ENCODE results near the gene KCNK17.

The KCNK17 gene

DNA sequence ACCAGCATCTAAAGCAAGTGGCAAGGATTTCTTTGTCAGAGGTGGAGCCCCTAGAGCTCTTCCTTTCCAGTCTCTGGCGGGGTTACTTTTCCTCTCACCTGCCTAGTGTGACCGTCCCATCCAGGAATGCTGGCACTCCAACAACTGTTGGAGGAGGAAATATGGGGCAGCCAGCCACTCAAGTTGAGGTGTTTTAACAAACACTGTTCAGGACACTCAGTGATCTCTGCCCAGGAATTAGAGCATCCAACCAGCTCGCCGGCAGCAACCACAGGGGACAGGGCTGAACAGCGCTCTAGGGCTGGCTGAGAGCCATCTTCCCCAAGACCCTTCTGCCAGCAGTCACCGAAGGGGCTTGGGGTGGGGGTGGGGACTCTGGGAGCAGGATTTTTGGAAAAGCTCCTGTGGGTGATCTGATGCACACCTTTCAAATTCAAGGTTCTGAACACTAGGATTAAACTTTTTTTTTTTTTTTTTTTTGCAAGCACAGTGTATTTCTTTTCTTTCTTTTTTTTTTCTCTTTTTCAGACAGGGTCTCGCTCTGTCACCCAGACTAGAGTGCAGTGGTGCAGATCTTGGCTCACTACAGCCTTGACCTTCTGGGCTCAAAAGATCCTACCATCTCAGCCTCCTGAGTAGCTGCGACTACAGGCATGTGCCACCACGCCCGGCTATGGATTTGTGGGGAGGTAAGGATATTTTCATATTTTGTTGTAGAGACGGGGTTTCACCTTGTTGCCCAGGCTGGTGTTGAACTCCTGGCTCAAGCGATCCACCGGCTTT, 36.7 kb upstream of the KCNK17 start:
- TF ChIP-seq Cebpa-rat (IDR thresholded peaks at IDR 0.05) = no peak
- Histone ChIP-seq H4K20me1 (no peaks in the 10 kb centered on the region), H3K27me3 (no peaks in the 10 kb centered on the region), H3K36me3 (no peaks in the 10 kb centered on the region), H3K9me3 (replicated peaks in 1 of 11) (no peaks in the 10 kb centered on the region), H3K4me2 (peak overlapping the region in 9 of 11 experiments; percentile 3 to 78 (median 63); a peak in 16 of 22 replicates), H3K27ac (0 out of 22 replicates have a peak overlapping the region, but pooled peaks of 1 of the 11 experiments have one; percentile 2), H3K4me3 (no peak overlapping the region; a peak in 1 of 20 replicates), H3K9ac (peak overlapping the region in 1 of 11 experiments; percentile 34; a peak in 2 of 22 replicates), H3K4me1 (peaks cover 4 to 51% (median 41%) of the 10 kb centered on the region in 10 experiments; a peak in 19 of 20 replicates)

- Histone ChIP-seq H4K20me1 (no peaks in the 10 kb centered on the region), H3K9me3 (replicated peaks in 1 of 11) (peaks cover 0 to 8% (median 7%) of the 10 kb centered on the region in 11 experiments; a peak in 11 of 22 replicates), H3K4me3 (no peak overlapping the region), H3K27me3 (no peaks in the 10 kb centered on the region), H3K9ac (no peak overlapping the region), H3K36me3 (no peaks in the 10 kb centered on the region), H3K4me1 (peaks cover 11 to 72% (median 57%) of the 10 kb centered on the region in 10 experiments), H3K27ac (no peak overlapping the region), H3K4me2 (no peak overlapping the region)
- no peak for TF ChIP-seq Cebpa-rat (IDR thresholded peaks at IDR 0.05)
Observed at GRCh38 chr6:39348740-39349139, 34.5 kb upstream of the KCNK17 start.

GRCh38 chr6:39347906-39348585, 33.8 kb upstream of the KCNK17 start:
- no peaks in the 10 kb centered on the region for H3K27me3 ChIP-seq
- no peak overlapping the region for H3K4me3 ChIP-seq
- H3K27ac ChIP-seq = no peak overlapping the region; a peak in 1 of 22 replicates
- peak overlapping the region in 7 of 11 experiments; percentile 49 to 68 (median 56); a peak in 12 of 22 replicates for H3K4me2 ChIP-seq
- H3K9me3 ChIP-seq (replicated peaks in 1 of 11) = peaks cover 0 to 10% (median 8%) of the 10 kb centered on the region in 11 experiments; a peak in 11 of 22 replicates
- no peak for TF ChIP-seq Cebpa-rat (IDR thresholded peaks at IDR 0.05)
- H3K36me3 ChIP-seq = no peaks in the 10 kb centered on the region
- H3K9ac ChIP-seq = no peak overlapping the region
- H3K4me1 ChIP-seq = peaks cover 18 to 78% (median 64%) of the 10 kb centered on the region in 10 experiments
- H4K20me1 ChIP-seq = no peaks in the 10 kb centered on the region

- H3K27ac ChIP-seq = peak overlapping the region in 1 of 11 experiments; percentile 15; a peak in 2 of 22 replicates
- H3K4me3 ChIP-seq = no peak overlapping the region
- no peaks in the 10 kb centered on the region for H3K36me3 ChIP-seq
- H3K9me3 ChIP-seq (replicated peaks in 1 of 11) = peaks cover 0 to 10% (median 8%) of the 10 kb centered on the region in 11 experiments; a peak in 11 of 22 replicates
- peak overlapping the region in 9 of 11 experiments; percentile 9 to 68 (median 52); a peak in 17 of 22 replicates for H3K4me2 ChIP-seq
- no peak overlapping the region for H3K9ac ChIP-seq
- H3K27me3 ChIP-seq = no peaks in the 10 kb centered on the region
- H3K4me1 ChIP-seq = peaks cover 26 to 83% (median 70%) of the 10 kb centered on the region in 10 experiments
- no peak for TF ChIP-seq Cebpa-rat (IDR thresholded peaks at IDR 0.05)
- H4K20me1 ChIP-seq = no peaks in the 10 kb centered on the region
Observed at GRCh38 chr6:39347206-39347605, 33.0 kb upstream of the KCNK17 start.

DNA sequence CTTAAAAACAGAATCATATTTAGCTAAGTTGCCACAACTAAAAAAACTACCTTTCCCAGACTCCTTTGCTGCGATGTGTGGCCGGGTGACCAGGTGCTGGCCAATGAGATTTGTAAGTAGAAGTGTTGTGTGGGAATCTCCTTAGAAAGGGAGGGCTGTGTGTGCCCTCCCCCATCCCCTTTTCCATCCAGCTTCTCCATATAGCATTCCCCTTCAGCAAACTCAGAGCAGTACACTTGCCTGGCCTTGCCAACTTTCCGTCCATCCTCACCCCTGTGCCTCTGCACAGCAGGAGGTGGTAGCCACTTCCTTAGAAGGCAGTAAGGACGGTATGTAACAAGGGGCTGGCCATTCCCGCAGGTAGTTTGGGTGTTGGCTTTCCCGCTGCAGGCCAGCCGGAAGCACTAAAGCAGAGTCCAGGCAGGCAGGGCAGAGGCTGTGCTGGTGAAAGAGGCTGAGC, 30.6 kb upstream of the KCNK17 start:
- H3K27me3 ChIP-seq = no peaks in the 10 kb centered on the region
- H3K9me3 ChIP-seq (replicated peaks in 1 of 11) = peaks cover 0 to 10% (median 8%) of the 10 kb centered on the region in 11 experiments; a peak in 11 of 22 replicates
- peak overlapping the region in 3 of 11 experiments; percentile 8 to 91 (median 15); a peak in 2 of 22 replicates for H3K4me2 ChIP-seq
- H3K4me1 ChIP-seq = peaks cover 50 to 84% (median 75%) of the 10 kb centered on the region in 10 experiments
- H3K4me3 ChIP-seq = no peak overlapping the region
- no peaks in the 10 kb centered on the region for H4K20me1 ChIP-seq
- no peaks in the 10 kb centered on the region for H3K36me3 ChIP-seq
- no peak overlapping the region; a peak in 1 of 22 replicates for H3K9ac ChIP-seq
- peak overlapping the region in 5 of 11 experiments; percentile 1 to 95 (median 17); a peak in 5 of 22 replicates for H3K27ac ChIP-seq
- no peak for TF ChIP-seq Cebpa-rat (IDR thresholded peaks at IDR 0.05)

GRCh38 chr6:39343396-39343870, 29.2 kb upstream of the KCNK17 start:
- H3K4me2 ChIP-seq = peak overlapping the region; percentile 76 to 93 (median 87)
- H3K27me3 ChIP-seq = no peaks in the 10 kb centered on the region
- no peaks in the 10 kb centered on the region for H3K36me3 ChIP-seq
- H3K27ac ChIP-seq = peak overlapping the region; percentile 73 to 95 (median 86)
- TF ChIP-seq Cebpa-rat (IDR thresholded peaks at IDR 0.05) = no peak
- H3K9ac ChIP-seq = peak overlapping the region; percentile 2 to 80 (median 73); a peak in 20 of 22 replicates
- peaks cover 0 to 10% (median 8%) of the 10 kb centered on the region in 11 experiments; a peak in 11 of 22 replicates for H3K9me3 ChIP-seq (replicated peaks in 1 of 11)
- peaks cover 64 to 97% (median 89%) of the 10 kb centered on the region in 10 experiments for H3K4me1 ChIP-seq
- H3K4me3 ChIP-seq = no peak overlapping the region
- H4K20me1 ChIP-seq = no peaks in the 10 kb centered on the region

GRCh38 chr6:39342692-39343395, 28.6 kb upstream of the KCNK17 start:
- Histone ChIP-seq H3K4me1 (peaks cover 70 to 98% (median 94%) of the 10 kb centered on the region in 10 experiments), H3K27ac (peak overlapping the region; percentile 73 to 95 (median 86)), H3K4me3 (no peak overlapping the region), H3K4me2 (peak overlapping the region; percentile 76 to 93 (median 87)), H3K9me3 (replicated peaks in 1 of 11) (peaks cover 0 to 10% (median 8%) of the 10 kb centered on the region in 11 experiments; a peak in 11 of 22 replicates), H4K20me1 (no peaks in the 10 kb centered on the region), H3K36me3 (no peaks in the 10 kb centered on the region), H3K27me3 (no peaks in the 10 kb centered on the region), H3K9ac (peak overlapping the region; percentile 2 to 80 (median 73); a peak in 20 of 22 replicates)
- no peak for TF ChIP-seq Cebpa-rat (IDR thresholded peaks at IDR 0.05)

GRCh38 chr6:39341937-39342336, 27.7 kb upstream of the KCNK17 start:
- Histone ChIP-seq H3K4me2 (peak overlapping the region; percentile 76 to 93 (median 87)), H3K27ac (peak overlapping the region in 9 of 11 experiments; percentile 73 to 95 (median 90); a peak in 17 of 22 replicates), H3K27me3 (no peaks in the 10 kb centered on the region), H3K4me1 (peaks cover 78 to 96% (median 93%) of the 10 kb centered on the region in 10 experiments), H3K4me3 (no peak overlapping the region), H3K36me3 (no peaks in the 10 kb centered on the region), H4K20me1 (no peaks in the 10 kb centered on the region), H3K9ac (peak overlapping the region in 6 of 11 experiments; percentile 72 to 80 (median 78); a peak in 8 of 22 replicates), H3K9me3 (replicated peaks in 1 of 11) (peaks cover 0 to 10% (median 8%) of the 10 kb centered on the region in 11 experiments; a peak in 11 of 22 replicates)
- TF ChIP-seq Cebpa-rat (IDR thresholded peaks at IDR 0.05) = no peak
